Astrocyte of the spinal cord (primary cell): ENCODE measurements around the gene KLF8.

ENCODE experiments used
- DNase-seq: peaks from one replicate; pipeline ENCODE4 v3.0.0; 2011; ENCODE audit warnings: low read depth, low spot score
- H3K4me3 ChIP-seq: 2 replicates; pipeline ENCODE4 v1.5.1; 2011; ENCODE audit warnings: low read depth, mild to moderate bottlenecking, low read length, moderate library complexity
- CTCF ChIP-seq: IDR thresholded peaks from 2 replicates; pipeline ENCODE4 v1.5.1; 2012; ENCODE audit warnings: low read depth, mild to moderate bottlenecking, low read length, inconsistent platforms
- in situ Hi-C: cut with HindIII; loops from 2 replicates; pipeline ENCODE4 v1.10.0; 2017; ENCODE audit warnings: low sequenced_read_pairs

Gene KLF8

DNA sequence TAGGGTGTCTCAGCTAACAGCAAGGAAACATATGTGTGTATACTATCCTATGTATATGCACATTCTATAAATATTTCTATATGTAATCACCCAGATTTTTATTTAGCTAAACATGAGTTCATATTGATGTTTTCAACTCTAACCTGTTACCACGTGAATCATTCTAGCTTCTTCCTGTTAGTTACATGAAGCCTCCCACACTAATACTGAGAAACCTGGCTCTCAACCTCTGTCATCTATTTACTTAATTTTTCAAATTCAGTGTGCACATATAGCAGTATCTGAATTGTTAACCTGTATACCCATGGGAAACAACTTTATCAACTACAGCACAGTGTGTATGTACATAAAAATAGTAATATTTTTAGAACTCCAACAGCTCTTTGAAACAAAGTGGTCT lies 57.3 kb downstream of the KLF8 start:
- no peak overlapping the region for H3K4me3 ChIP-seq
- TF ChIP-seq CTCF, result no peak
- in situ Hi-C loops, result no loop called here
- DNase-seq, result no peak

- H3K4me3 ChIP-seq, result no peak overlapping the region
- in situ Hi-C loops, result no loop called here
- no peak for DNase-seq
- TF ChIP-seq CTCF, result no peak
Measured at GRCh38 chrX:56308726-56309125, 76.6 kb downstream of the KLF8 start.

DNA sequence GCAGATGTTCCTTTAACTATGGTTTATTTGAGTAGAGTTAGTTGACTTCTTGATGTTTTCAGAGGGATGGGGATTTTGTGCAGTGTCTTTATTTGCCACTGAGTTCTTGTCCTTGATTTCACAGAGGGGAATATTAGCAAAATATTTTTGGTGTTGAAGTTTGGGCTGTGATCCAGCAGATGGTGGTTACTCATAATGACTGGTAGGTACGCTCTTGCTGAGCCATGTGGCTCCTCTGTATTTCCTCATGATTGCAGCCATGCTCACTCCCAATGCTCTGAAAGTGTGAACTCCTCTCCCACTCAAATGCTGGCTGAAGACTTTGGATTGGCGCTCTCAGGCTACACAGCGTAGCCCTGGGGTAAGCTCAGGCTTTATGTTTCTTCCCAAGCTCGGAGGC lies 77.7 kb downstream of the KLF8 start:
- H3K4me3 ChIP-seq, result no peak overlapping the region
- no peak for DNase-seq
- no peak for TF ChIP-seq CTCF
- in situ Hi-C loops, result no loop called here

GRCh38 chrX:56310581-56310980 lies 78.4 kb downstream of the KLF8 start:
- in situ Hi-C loops, result no loop called here
- TF ChIP-seq CTCF, result no peak
- no peak overlapping the region for H3K4me3 ChIP-seq
- no peak for DNase-seq

DNA sequence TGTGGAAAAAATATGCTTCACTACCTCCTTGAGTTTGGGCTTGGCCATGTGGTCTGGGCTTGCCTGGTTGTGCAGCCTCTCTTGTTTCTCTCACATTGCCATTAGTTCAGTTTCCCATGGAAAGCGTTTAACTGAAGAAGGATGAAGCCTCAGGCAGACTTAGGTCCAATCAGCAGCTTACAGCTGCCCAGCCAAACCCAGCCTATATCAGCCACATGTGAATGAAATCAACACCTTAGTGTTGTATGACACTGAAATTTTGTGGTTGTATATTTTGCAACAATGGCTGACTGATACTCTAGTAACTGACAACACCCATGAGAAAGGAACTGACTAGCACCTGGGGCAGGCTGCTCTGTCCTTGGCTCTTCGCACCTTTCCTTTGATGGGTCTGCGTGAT lies 81.2 kb downstream of the KLF8 start:
- H3K4me3 ChIP-seq, result no peak overlapping the region
- no peak for DNase-seq
- TF ChIP-seq CTCF, result no peak
- in situ Hi-C loops, result no loop called here

DNA sequence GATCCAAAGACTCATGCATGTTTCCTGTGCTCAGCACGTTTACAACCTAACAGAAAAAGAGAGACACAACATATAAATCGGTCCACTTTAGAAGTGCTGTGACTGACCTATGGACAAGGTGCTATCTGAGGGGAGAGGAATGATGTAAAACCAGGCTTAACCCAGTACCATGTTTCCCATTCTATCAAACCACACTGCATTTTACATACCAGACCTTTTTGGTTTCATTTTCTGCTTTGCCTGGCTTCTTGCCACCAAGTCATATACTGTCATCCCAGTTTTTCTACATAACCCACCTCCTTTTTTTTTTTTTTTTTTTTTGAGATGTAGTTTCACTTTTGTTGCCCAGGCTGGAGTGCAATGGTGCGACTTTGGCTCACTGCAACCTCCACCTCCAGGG lies 82.2 kb downstream of the KLF8 start:
- TF ChIP-seq CTCF, result no peak
- H3K4me3 ChIP-seq, result no peak overlapping the region
- in situ Hi-C loops, result no loop called here
- no peak for DNase-seq

DNA sequence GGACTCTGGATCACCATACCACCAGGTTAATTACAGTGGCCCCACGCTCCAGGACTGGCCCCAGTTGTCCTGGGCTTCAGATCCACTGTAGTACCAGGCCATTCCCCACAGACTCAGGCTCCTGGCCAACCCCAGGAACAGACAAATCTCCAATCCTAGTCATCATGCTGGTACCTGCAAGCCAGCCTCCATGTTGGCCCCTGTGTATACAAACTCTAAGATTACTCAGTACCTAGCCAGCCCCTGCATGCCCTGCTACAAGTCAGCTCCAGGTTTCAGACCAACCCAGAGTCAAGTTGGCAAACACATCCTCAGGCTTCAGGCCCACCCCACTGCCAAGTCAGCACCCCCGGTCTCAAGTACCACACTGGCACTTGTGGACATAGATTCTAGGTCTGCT lies 85.9 kb downstream of the KLF8 start:
- H3K4me3 ChIP-seq, result no peak overlapping the region
- no peak for DNase-seq
- TF ChIP-seq CTCF, result no peak
- in situ Hi-C loops, result no loop called here
